GM19455 (cell line): ENCODE measurements around the gene FOXO3.
"Not testable (repeated sequence)": the region's sequence is repeated elsewhere in the genome, so short reads cannot be mapped to it uniquely, and the experiment has no call there.

Experiments used
- ATAC-seq: cut with Tn5 transposase; IDR thresholded peaks from one replicate; pipeline ENCODE4 v1.9.1; 2021; ENCODE audit not compliant: unreplicated experiment

Gene FOXO3

DNA sequence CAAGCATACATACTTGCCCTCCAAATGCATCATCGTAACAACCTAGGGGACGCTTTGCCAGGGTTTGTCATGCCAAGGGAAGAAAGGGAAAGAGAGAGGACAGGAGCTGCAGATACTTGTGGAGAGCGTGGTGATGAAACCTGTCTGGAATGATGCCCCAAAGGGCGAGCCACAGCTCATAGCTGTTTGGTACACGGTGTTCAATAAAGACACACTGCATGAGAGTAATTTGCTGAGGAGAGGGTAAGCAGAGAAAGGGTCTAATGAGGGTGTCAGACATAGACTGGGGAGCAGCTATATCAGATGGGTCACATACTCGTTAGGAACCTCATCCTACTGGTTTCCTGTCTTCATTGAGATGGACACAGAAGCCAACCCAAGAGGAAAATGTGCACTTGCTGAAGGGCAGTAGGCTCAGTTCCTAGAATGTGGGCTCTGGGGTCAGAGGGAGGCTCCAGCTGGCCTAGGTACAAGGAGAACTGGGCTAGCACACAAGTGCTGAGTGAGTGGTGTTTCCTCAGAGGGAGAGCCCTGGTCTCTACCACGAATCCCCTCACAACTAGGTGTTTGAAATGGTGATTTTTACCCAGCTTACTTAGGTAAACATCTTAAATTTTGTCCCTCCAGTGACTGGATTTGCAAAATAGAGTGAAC lies 5.2 kb upstream of the FOXO3 start:
- ATAC-seq: no peak

DNA sequence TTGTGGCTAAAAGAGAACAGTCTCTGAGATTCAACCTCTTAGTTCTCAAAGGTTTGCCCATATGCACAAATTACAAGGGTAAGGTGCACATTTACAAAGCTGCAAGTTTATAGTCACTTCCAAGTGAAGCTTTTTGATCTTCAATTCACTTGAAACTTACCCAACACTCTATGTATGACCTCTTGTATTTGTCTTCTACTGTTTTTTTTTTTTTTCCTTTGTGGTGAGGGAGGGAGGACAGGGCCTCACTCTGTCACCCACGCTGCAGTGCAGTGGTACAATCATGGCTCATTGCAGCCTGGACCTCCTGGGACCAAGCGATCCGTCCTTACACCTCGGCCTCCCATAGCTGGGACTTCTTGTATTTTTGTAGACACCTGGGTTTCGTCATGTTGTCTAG lies 4.5 kb upstream of the FOXO3 start:
- ATAC-seq: no peak

DNA sequence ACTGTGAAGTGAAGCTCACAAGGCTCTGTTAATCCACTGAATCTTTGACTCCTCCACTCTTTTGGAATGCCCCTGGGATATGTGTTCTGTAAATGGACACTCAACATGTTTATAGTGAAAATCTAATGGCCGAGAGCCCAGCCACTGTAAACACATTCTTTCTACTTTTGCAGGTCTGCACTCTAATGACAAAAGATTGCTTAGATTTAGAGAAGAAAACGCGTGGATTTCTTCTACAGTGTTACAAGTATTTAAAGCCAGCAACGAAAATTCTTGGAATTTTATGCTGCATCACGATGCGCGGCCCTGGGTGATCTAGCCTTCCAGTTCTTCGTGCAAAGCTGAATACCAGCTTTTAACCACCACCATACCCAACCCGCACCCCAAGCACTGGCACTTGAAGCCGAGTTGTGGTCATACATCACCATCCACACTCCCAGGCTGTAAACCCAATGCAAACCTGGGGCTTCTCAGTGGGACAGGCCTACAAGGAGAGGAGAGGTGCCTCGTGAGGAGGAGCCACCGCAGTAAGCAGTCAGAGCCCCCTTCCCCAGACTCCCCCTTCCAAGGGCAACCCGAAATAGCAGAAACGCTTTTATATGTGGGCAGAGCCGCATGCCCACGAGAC lies 3.7 kb upstream of the FOXO3 start:
- no peak for ATAC-seq

DNA sequence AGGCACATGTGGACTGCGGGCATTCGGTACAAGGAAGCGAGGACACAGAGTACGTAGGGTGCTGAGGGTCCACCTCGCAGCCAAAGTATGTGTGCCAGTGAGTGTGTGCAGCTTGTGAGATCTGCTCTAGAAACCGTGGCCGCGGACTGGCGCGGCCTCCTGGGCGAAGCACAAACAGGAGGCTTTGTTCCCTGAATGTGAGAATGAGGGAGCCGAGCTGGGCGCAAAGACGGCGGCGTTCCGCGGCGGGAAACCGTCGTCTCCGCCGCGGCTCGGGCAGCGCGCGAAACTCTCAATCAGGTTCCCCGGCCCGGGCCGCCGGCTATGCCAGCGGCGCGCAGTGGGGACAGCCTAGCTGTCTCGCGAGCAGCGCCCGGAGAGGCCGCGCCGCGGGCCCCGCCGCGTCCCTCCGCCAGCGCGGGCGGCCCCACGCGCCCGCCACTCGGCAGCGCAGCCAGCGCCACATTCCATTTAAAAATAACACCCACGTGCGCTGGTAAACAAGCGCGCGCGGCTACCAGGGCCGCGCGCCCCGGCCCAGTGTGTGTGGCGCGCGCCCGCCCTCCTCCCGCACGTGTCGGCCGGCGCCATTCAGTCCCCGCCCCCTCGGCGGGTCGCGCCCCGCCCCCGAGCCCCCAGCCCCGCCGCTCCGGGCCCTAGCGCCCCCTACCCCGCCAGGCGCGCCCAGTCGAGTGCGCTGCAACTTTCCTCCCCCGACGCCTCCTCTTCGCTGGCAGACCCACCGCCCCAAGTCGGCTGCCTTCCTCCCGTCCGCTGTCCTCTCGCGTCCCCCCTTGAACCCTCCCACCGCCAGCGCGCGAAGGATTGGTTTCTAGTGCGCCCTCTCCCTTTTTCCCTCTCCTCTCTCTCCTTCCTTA lies 3.0 kb upstream of the FOXO3 start:
- no peak for ATAC-seq

DNA sequence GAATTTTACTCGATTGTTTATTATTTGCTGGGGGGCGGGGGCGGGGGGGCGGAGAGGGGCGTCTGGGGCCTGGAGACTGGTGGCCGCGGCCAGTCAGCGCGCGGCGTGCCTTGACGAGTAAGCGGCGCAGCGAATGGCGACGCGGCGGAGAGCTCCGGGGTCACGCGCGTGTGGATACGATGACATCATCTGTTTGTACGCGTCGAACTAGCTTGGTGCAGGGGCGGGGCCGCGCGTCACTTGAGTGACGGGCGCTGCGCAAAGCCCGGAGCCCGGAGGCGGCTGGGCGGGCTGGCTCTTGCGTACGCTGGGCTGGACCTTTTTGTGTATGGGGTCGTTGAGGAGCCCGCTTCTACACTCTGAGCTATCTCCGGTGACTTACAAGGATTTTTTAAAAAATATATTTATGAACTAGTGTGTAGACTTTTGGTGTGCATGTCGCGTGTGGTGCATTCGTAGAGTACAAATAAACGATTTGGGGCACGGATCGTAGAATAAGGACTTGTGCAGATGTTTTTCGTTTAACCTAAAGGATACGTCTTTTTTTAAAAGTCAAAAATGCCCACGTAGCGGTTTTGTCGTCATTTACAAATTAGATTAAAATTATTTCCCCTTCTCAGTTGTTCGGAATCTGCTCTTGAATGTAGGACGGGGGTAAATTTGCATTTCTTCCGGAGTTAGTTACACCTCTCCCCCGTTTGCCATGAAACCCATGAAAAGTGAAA lies 2.2 kb upstream of the FOXO3 start:
- ATAC-seq: peak; percentile 48

DNA sequence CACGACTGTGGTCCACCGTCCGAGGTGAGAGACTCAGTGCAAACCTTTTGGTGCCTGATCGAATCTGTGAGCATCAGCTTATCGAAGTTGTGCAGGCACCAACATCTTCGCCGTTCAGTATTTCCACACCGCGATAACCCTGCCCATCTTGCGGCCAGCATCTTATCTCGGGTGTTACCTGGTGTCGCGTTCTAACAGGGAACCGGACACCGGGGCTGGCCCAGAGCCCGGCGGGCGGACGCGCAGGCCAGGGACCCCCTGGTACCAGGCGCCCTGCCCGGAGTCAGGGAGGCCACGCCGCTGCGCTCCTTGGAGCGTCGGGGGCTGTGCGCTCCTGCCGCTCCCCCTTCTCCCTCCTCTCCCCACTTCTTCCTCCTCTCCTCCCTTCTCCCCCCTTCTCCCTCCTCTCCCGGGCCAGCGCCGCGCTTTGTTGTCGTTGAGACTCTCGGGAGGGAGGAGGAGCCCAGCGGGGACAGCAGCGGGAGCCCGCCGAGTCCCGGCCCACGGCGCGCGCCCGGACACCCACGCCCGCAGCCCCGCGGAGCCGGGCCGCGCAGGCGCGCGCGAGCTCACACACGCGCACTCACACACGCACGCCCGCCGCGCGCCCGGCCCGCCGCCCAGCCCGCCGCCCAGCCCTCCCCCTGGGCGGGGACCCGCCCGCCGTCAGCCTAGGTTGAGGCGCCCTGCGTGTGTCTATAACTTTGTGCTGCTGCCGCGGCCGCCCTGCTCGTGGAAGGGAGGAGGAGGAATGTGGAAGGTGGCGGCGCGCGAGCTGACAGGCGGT lies 1.4 kb upstream of the FOXO3 start:
- ATAC-seq: peak; percentile 47

DNA sequence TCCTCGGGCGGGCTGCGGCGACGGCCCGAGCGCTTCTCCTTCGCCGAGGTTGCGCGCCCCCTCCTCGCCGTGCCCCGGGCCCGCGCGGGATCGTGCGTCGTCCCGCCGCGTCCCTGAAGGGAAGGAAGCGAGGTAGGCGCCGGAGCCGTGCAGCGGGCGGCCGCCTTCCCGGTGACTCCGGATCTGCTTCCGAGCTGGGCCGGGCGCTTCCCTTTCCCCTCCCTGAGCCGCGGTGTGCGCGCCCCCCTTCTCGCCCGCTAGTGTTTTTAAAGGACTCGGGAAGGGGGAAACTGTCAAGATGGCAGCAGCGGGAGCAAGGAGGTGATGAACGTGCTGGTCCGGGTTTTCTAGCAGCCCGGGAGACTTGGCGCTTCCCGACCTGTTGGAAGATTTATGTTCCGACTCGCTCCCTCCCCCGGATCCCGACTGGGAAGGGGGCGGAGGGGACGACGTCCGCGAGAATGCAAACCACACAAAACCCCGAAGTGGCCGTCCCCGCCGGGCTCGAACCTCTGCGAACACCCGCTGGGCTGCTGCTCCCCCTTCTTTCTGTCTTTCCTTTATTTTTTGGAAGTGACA lies 744 bp upstream of the FOXO3 start:
- ATAC-seq: peak; percentile 5

DNA sequence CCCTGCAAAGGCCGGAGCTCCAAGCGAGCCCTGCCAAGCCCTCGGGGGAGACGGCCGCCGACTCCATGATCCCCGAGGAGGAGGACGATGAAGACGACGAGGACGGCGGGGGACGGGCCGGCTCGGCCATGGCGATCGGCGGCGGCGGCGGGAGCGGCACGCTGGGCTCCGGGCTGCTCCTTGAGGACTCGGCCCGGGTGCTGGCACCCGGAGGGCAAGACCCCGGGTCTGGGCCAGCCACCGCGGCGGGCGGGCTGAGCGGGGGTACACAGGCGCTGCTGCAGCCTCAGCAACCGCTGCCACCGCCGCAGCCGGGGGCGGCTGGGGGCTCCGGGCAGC lies 561 bp downstream of the FOXO3 start:
- not testable (repeated sequence) for ATAC-seq

DNA sequence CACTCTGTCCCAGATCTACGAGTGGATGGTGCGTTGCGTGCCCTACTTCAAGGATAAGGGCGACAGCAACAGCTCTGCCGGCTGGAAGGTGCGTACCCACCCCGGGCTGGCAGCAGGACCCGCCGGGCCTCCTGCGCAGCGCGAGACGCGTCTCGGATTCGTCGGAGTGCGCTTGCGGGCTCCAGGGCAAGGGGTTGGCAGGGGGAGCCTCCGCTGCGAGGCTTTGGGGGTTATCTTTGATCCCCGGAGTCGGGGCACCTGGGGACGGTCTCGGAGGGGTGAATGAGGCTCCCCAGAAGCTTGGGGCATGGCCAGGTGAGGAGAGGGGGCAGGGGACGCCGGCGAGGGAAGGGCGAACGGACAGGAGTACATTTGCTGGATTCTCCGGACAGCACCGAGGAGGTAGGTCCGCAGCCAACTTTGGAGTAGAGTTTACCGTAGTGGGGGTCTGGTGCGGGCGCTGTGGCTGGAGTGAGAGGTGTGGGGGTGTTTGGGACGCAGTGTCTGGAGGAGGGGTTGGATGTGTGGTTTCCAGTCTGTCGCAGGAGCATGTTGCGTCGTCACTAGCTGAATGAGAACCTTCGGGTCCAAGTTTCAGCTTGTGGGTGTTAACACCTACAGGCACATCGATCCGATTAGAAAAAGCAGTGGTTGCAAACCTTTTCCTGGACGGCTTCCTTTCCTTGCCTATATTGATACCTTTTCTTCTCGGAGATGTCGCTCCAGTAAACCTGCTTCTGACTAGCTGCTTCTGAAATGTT lies 1.2 kb downstream of the FOXO3 start:
- no peak for ATAC-seq

DNA sequence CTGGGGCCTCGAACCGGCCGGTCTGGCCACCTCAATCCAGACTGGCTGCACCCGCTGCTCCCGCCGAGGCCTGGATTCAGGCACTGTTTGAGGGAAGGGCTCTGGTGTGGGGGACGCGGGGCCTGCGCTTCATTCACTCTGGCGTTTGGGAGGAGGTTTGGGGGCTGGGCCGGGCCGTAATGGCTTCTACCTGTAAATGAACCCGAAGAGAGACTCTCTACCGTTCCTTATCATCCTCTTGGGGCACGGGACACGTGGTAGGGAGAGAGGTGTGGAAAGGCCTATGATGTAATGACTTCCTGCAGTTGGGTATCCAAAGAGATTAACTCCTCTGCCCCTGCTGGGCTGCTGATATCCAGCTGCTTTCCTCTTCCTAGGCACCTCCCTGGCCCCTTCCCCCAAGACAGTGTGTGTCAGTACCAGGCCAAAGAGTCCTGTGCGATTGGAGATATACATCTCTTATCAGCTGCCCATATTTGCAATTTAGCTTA lies 1.8 kb downstream of the FOXO3 start:
- no peak for ATAC-seq

DNA sequence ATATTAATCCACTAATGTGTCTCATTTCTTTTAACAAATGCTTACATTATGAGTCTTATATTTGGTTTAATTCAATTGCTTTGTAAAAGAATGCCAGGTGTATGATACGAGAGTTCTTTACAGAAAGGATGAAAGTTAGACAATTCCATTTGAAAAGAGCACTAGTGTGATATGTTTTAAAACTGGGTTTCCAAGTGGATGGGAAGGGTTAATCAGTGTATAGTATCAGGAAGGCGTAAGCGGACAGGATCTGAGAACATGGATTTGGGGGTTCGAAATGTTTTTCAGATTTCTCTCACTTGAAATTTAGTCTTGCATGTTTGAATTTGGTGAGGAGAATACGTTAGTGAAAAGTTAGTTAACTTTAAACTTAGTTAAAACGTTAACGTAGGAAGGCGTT lies 2.6 kb downstream of the FOXO3 start:
- no peak for ATAC-seq

DNA sequence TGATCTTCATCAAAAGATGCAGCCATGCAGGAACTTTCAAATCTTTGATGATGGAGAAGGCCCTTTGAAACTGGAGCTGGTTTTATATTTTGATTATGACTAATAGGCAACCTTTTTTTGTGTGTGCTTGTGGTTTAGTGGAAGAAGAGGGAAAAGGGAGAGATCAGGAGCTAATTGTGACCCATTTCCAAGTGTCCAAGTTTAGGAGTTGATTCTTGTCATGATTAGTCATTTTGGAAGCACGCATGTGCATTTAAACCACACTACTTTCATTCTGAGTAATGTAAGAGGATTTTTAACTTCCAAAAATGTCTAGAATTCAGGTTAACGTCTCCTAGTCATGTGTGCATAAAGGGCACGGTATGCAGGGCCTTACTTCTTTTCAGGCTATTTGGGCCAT lies 3.5 kb downstream of the FOXO3 start:
- ATAC-seq: no peak

DNA sequence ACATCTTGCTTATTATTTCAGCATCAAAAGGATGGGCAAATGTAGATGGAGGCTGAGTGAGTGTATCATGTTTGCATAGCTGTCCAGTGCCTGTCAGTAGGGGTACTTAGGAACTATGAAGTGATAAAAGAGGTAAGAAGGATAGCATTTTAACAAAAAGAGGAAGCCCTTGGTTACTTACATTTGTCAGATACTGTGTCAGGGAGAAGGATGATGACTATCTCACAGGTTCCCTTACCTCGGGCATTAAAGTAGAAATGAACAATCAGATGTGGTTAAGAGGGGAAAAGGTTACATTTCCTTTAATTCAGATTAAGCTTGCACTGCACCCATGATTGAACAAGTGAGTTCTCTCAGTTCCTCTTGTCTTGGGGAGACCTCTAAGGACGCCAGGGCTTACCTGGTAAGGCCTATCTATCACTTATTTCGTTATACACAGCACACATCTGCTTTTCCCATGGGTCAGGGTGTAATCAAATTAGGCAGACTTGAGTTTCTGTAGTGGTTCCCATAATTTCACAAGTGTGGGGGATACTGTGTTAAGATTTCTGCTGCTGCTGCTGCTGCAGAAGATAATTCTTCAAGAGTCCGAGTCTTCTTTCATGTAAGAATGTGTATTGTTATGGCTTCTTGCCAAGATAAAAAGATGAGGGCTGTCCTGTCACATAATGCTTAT lies 4.5 kb downstream of the FOXO3 start:
- ATAC-seq: peak; percentile 58

DNA sequence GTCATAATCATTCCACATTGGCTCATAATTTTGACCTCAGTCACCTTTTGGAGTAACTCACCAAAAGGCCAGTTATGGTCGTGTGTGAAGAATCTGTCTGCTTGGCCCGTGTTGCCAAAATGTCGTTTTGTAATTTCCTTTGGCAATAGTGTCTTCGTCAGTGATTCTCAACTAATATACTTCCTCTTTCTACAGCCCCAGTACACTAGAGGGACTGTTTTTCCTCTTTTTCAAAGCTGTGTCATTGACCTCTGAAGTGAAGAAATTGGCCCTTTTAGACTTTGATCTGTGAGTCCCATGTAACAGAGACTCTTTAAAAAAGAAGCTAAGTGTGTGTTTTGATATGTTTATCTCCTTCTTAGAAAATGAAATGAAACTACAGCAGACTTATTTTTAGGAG lies 5.2 kb downstream of the FOXO3 start:
- no peak for ATAC-seq

DNA sequence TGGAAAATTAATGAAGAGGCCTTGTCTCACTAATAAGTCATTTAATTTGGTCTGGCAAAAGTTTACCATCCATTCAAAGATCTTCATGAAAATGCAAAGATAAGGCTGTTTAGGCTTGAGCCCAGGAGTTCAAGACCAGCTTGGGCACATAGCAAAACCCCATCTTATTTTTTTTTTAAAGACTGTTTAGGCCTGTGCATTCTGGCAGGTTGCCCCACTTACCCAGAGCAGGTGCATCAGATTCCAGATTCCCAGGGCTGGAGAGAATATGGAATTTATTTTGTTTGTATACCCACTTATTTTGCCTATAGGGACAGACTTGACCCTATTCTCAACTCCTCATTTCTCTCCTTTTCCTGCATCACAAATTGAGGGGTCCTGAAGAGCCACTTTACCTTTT lies 5.7 kb downstream of the FOXO3 start:
- ATAC-seq: no peak

DNA sequence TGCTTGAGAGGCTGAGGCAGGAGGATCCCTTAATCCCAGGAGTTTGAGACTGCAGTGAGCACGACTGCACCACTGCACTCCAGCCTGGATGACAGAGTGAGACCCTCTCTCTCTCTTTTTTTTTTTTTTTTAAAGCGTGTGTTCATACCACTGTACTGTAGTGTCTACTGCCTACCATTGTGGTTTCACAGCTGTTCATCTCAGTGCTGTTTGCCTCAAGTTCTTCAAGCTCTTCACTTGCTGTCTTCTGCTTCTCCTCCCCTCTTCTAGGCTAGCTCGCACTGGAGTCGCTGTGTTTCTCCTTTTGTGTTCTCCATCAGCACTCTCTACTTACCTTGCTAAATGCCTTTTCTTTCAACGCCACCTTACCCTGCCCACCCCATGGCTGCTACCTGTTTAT lies 7.4 kb downstream of the FOXO3 start:
- no peak for ATAC-seq

DNA sequence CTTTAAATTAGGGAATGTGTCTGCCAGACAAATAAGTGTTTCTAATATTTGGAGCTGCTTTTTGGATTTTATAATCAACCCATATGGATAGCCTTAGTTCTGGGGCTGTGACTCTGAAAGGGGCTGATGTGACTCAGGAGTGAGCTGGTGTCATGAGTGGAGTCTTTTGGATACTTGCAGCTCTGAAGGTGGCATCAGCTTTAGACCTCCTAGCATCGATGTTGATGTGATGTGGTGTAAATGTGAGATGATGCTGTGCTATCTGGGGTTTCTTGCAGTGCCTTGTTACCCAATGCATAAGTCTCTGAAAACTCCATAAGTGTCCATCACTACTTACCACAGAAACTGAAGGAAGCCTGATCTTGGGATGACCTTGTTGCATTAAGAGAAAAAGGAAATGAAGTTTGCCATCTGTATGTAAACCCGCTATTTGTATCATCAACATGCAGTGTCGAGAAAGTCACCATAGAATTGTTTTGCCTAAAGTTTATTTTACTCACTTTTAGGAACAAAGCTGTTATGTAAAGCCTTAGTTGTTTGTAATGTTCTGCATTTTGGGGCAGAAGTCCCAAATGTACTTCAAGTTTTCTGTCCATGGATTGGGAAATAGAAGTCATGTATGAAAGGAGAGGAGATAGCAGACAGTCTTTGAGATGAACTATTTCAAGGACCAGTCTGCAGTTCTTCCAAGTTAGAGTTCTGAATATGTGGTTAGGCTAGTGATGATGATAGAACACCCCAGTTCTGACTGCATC lies 8.0 kb downstream of the FOXO3 start:
- ATAC-seq: no peak

DNA sequence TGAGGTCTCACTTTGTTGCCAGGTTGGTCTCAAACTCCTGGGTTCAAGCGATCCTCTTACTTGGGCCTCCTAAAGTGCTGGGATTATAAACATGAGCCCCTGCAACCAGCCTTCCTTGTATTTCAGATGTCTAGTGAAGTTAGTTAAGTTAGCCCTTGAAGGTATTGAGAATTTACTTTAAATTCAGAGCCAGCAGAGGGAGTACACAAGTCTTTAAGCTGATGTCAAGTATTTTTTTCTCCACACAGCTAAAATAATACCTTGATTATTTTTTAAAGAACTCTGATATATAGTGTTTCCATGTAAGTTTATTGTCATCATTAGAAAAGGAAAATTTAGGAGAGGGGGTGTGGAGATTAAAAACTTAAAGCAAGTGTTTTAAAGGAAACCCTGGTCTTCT lies 9.8 kb downstream of the FOXO3 start:
- ATAC-seq: no peak
